ENCODE measurements around the gene PLBD2.

Gene PLBD2

GRCh38 chr12:113418213-113418879 lies 60.0 kb downstream of the PLBD2 start:
- peak; percentile 93 to 98 (median 94) for DNase-seq

- peak in 1 of 4 experiments; percentile 29 for DNase-seq
These were observed 62.7 kb downstream of the PLBD2 start for GRCh38 chr12:113420996-113421595.

- peak; percentile 95 to 99 (median 97) for DNase-seq
These were observed 63.9 kb downstream of the PLBD2 start, which contains the start of gene SDSL for GRCh38 chr12:113422030-113422885. TSS of gene SDSL (plus strand) at chr12:113422380. CDS start at chr12:113427983, 5,603 bp downstream.

DNA sequence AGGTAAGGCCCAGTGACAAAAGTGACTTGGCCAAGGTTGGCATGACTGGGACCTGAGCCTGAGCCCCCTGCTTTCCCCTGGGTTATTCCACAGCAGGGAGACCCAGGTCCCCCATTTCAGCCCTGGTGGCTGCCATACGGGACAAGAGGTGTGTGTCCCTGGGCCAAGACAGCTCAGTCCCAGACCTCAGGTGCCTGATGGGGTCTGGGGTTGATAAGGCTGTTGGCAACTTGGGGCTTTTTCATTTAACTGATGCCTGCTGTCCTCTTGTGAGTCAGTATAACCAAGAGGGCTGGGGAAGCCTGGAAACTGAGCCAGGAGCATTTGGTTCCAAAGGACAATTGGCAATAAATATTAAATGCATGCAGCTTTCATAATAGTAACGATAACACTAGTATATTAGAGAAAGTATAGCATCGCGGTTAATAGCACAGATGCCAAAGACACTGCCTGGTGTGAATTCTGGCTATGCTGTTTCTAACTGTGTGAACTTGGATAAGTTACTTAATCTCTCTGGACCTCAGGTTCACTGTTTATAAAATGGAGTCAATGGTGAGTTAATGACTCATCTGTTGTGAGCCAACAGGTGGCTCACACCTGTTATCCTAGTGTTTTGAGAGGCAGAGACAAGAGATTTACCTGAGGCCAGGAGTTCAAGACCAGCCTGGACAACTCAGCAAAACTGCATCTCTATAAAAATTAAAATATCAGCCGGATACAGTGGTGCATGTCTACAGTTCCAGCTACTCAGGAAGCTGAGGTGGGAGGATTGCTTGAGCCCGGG lies 64.7 kb downstream of the PLBD2 start:
- DNase-seq: peak in 2 of 4 experiments; percentile 16 to 27

- DNase-seq: peak in 1 of 4 experiments; percentile 17
These were observed 66.1 kb downstream of the PLBD2 start for GRCh38 chr12:113424456-113424855.

DNA sequence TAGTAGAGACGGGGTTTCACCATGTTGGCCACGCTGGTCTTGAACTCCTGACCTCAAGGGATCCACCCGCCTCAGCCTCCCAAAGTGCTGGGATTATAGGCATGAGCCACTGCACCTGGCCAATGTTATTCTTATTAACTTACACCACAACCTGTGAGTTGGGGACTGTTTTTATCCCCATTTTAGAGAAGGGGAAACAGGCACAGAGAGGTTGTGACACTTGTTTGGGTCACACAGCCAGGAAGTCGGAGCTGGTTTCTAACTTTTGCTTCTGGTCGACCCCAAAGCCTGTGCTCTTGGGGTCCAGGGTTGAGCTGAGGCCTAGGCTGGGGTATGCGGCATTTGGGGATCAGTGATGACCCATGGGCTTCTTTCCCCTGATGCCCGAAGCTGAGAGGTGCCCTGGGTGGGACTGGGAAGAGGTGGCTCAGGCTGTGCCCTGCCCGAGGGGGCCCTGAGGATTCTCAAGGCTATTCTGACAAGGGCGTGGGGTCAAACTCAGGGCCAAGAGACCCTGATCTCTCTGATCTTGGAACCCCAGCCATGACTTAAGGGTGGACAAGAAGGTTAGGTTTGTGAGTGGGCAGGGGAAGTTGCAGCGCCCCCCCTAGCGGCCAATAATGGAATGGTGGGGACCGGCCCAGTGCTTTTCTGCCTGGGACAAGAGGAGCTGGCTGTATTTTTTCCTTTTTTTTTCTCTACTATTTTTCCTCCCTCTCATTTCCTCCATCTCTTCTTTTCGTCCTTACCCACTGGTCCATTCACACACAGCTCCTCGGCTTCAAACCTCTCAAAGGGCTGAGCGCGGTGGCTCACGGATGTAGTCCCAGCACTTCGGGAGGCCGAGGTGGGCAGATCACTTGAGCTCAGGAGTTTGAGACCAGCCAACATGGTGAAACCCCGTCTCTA lies 66.8 kb downstream of the PLBD2 start:
- peak; percentile 72 to 84 (median 82) for DNase-seq

DNA sequence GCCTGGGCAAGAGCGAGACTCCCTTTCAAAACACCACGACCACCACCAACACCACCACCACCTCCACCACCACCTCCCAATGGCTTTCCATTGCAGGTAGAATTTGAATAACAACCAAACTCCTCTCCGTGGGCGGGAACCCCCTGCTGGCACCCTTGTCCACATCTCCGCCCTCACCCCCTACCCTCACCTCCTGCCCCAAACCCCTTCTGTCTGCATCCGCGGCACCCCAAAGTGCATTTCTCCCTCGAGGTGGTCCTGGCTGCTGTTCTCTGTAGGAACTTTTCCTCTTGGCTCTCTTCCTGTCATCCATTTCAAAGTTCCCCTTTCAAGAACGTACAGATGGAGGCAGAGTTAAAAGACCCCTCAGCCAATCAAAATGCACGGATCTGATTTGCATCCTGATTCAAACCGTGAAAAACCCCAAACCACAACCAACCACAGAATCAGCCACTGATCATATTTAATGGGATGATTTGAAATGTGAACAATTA lies 67.6 kb downstream of the PLBD2 start:
- no peak for DNase-seq

DNA sequence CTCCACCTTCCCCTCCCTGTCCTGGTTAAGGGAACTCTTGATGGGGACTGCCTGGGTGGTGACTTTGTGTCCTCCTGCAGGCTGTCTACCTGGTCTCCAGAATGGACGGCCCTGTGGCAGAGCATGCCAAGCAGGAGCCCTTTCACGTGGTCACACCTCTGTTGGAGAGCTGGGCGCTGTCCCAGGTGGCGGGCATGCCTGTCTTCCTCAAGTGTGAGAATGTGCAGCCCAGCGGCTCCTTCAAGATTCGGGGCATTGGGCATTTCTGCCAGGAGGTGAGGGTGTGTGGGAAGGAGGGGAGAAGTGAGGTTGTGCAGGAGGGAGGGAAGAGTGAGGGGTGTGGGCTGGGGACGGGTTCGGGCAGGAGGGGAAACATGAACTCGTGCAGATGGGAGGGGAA lies 69.5 kb downstream of the PLBD2 start:
- no peak for DNase-seq

DNA sequence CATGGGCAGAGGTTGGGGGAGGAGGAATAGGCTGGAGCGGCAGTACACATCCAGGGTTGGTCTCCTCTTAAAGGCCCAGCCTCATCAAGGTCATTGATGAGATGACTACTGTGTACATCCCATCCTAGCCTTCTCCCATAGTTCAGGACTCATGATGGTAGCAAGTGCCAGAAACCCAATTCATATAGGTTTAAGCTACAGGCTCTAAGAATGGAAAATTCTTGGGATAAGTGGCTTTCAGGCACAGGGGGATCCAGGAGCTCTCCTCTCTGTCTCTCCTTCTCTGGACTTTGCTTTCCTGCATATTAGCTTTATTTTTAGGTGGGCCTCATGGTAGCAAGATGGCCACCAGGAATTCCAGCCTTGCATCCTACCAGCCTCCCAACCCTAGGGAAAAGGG lies 70.1 kb downstream of the PLBD2 start:
- DNase-seq: no peak

GRCh38 chr12:113432986-113433385 lies 74.6 kb downstream of the PLBD2 start:
- DNase-seq: no peak

DNA sequence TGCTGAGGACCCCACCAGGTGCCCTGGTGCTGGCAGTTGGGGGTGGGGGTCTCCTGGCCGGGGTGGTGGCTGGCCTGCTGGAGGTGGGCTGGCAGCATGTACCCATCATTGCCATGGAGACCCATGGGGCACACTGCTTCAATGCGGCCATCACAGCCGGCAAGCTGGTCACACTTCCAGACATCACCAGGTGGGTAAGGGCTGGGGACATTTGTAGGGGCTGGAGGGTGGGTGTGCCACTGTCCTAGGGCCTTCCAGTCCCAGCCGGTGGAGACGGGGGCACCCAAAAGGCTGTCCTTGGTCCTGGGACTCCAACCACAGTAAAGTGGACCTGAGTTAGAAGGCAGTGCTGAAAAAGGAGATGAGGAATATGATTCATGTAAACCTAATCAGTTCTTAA lies 77.0 kb downstream of the PLBD2 start:
- no peak for DNase-seq

GRCh38 chr12:113436586-113436985 lies 78.2 kb downstream of the PLBD2 start:
- DNase-seq: no peak

GRCh38 chr12:113436993-113437728 lies 78.8 kb downstream of the PLBD2 start:
- DNase-seq: no peak

DNA sequence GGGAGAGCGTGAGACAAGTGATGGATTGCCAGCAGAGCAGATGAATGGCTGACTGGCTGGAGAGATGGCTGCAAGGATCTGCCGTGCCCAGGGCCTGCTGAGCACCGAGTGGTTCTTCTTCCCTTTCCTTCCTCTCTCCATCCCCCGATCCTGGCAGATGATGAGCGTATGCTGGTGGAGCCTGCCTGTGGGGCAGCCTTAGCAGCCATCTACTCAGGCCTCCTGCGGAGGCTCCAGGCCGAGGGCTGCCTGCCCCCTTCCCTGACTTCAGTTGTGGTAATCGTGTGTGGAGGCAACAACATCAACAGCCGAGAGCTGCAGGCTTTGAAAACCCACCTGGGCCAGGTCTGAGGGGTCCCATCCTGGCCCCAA lies 79.3 kb downstream of the PLBD2 start:
- DNase-seq: no peak

DNA sequence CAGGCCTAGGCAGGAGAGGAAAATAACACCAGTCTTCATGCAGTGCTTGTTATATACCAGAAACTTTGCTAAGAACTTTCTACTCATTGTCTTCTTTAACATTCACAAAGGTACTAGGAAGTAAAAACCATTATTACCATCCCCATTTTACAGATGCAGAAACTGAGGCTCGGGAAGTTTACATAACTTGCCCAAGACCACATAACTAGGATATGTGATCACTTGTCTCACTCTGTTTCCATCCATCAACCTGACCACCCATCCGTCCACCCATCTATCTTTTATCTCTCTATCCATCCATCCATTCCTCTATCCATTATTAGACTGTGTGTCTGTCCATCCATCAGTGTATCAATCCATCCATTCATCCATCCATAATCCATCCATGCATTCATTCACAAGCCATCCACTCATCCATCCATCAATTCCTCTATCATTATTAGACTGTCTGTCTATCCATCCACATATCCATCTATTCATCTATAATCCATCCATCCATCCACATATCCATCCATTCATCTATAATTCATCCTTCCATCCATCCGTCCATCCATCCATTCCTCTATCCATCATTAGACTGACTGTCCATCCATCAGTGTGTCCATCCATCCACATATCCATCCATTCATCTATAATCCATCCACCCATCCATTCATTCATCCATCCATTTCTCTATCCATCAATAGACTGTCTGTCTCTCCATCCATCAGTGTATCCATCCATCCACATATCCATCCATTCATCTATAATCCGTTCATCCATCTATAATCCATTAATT lies 80.3 kb downstream of the PLBD2 start:
- DNase-seq: no peak

- no peak for DNase-seq
These were observed 80.9 kb downstream of the PLBD2 start for GRCh38 chr12:113439301-113439597.

DNA sequence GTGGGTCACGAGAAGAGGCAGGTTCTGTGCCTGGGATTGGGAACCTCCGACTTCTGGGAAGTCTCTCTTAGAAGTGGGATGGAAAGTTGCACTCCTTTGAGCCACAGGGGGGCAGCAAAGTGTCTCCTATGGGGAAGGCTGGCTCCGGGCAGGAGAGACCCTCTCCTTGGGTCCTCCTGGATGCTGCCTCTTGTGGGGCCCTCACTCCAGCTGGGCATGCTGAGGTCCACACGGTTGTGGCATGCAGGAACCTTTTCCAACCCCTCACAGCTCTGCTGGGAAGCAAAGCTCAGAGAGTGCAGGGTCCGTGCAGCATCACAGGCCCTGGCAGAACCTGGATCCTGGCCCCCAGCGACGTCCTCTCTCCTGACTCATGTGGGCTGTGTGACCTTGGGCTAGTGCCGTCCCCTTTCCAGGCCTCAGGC lies 81.2 kb downstream of the PLBD2 start:
- peak in 3 of 4 experiments; percentile 37 to 65 (median 54) for DNase-seq

- no peak for DNase-seq
These were observed 81.9 kb downstream of the PLBD2 start for GRCh38 chr12:113440336-113440735.

Data from suppressor macrophage (primary cell).